ENCODE results near the gene ZMIZ1.
A peak's percentile ranks its signal among the peaks of the same experiment; 100 is the strongest.

The ZMIZ1 gene

DNA sequence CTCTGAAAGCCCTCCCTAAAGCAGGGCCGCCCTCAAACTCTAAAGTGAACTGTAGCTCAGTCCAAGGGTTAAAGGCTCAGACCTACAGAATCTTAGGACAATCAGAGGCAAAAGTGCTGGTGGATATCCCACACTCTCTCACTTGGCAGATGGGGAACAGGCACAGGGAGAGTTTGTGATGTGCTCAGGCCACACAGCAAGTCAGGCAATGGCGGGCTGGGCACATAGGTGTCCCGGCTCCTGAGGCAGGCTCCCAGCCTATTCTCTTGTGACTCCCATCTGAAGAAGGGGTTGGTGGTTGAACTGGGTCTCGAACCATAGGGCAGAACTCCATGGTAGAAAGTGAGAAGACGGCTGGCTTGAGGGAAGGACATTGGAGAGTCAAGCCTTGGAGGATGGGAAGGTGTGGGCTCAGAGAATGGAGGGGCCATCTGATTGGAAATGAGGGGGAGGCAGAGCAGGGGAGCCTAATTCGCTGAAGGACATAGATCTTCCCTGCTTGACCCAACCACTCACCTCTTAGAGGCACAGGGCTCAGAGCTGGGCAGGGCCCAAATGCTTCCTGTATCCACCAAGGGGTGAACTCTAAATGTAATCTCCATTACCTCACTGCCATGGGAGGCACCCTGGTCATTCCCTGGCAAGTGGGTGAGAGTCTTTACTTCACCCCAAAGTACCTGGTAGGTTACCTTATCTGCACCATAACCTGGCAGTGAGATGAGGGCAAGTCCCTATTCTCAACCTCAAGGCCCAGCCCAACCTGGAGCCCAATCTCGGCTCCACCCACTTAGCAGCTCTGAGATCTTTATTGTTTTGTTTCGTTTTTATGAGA, 4.9 kb upstream of the ZMIZ1 start:
- no peak for DNase-seq (ENCODE audit: low read depth)

DNA sequence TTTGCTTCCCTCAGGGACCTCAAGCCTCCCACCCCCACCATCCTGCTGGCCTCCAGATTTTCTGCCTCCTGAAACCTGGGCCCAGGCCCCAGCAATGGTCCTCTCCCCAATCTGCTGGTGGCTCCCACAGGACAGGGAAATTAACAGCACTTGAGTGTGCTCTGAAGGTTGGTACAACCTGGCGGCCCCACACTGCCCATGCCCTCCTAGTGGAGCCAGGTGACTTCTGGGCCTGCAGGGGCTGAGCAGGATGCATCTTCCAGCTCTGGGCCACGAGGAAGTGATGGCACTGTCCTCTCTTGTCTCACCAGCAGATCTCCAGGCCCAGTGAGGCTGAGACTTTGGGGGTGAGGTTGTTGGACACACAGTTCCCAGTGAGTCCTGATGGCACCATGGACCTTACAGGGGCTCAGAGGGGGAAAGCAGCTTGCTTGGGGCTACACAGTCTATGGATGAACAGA, 3.6 kb upstream of the ZMIZ1 start:
- no peak for DNase-seq (ENCODE audit: low read depth)

DNA sequence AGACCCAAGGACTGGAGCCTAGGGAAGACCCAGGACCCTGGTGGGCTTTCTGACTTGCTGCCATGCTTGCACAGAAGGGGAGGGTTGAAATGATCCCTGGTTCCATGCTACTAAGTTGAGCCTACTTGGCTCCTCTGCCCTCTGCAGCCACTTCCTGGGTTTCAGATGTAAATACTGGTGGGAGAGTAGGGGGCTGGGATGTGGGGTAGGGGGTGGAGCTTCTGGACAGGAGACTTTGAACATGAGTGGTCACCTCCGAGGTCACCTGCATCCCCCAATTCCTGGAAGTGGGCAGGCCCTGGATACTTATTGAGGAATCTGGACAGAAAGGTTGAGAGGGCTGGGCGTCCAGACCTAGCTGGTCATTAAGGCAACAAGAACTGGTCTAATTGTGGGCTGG, 2.9 kb upstream of the ZMIZ1 start:
- DNase-seq (ENCODE audit: low read depth): no peak

DNA sequence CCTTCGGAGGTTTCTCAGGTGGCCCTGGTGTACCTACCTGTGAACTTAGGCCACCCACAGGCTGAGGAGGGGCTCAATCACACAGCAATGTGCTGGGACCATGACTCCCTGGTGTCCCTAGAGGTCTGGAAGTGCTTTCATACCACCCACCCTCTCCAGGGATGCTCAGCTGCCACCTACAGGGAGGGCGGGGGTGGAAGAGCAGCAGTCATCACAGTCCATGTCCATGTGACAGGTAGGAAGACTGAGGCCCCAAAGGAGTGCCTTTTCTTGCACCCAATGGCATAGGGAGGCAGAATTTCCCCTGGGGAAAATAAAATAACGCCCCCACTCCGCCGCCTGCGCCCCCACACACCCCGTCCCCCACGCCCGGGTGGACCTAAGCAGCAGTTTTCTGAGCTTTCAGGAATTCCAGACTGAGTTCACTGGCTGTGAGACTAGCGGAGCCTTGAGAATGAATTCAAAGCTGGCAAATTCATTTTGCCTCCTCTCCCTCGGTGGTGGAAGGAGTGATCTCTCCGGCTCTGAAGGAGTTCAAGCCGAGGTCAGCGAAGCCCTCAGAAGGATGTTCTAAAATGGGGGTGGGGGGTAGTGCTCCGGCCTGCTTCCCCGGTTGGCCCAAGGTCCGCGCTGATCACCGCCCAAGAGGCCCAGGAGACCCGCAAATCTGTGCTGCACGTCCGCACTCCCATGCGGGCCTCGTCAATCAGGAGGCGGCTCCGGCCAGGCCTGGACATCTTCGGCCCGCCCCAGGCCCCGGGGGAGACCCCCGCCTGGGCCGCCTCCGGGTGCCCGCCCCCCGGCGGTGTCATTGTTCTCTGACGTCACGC, 2.1 kb upstream of the ZMIZ1 start:
- DNase-seq (ENCODE audit: low read depth): no peak

DNA sequence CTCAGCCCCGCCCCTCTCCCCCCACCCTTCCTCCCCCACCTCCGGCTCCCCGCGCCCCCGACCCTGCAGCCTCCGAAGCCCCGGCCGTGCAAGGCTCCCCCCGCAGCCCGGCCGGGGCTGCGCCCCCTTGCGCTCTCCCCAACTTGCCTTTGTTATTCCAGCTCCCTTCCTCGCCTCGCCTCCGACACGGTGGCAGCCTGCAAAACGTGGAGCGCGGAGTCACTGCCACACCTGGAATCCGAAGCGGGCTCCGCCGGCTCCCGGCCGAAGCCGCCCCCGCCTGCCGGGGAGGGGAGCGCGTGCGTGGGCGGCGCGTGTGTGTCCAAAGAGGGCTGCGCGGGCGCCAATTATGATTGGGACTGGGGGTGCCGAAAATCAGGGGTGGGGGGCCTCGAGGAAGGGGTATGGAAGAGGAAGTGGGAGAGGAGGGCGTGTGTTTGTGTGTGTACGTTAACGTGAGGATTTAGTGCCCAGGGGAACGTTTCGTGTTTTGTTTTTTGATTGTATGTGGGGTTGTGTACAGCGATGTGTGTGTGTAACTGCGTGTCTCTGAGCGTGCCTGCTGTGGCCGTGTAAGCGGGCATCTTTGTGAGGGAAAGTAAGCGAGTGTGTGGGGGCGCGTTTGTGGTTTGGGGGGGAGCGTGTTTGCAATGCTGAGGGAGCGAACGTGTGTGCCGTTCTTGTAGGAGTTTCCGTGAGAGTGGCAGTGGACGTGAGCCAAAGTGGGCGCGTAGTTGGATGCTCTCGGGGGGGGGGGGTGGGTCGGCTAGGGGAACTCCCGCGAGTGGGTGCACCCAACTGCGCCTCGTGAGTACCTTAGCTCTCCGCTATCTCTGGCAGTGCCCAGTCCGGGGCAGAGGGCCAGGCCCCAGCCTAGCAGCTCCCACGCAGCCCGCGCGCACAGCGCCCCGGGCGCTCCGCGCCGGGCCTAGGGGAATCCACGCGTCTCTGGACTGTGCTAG, 1.2 kb upstream of the ZMIZ1 start:
- DNase-seq (ENCODE audit: low read depth): peak; percentile 83

DNA sequence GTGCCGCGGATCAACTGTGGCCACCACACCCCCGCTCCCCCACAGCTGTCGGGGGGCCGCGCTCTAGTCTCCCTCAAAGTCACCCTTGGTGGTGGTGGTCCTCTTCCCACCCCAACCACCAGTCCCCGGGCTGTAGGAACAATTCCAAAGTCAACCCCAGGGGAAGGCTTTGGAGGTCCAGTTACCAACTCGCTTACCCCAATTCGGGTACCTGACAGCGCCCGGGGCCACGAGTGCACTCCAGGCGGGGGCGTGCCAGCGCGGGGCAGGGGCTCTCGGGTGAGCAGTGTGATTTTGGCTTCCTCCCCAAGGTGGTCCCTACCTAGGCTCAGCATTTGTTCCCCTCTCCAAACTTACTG, 584 bp upstream of the ZMIZ1 start:
- DNase-seq (ENCODE audit: low read depth): no peak

DNA sequence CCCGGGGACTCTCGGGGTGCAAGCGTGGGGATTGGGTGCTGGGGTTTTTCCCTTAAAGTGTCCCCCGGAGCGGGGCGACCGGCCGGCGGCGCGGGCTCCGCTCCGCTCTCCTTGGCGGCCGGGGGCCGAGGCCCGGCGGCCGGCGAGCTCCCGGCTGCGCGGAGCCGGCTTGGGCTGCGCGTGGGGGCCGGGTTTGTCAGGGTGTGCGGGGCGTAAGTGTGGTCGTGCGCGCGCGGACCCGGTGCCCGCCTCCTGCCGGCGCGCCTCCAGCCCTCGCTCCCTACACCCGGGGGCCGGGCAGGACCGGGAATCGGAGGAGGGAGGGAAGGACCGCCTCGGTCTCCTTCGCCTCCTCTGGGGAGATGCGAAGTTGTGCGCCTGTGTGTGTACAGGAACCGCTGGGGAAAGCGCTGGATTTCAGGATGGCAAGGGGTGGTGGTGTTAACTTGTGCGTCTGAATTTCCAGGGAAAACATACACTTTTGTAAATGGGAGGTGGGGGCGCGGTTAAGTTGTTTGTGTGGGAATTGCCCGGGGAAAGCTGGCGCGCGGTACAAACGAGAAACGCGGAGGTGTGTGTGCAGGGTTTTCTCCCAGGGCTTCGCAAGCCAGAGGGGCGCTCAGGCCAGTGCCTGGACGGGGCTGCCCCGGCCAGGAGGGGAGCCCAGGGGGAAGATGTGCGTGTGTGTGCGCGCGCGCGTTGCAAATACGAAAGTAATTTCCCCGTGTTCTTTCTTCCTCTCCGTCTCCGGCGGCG, 737 bp downstream of the ZMIZ1 start:
- DNase-seq (ENCODE audit: low read depth): no peak

DNA sequence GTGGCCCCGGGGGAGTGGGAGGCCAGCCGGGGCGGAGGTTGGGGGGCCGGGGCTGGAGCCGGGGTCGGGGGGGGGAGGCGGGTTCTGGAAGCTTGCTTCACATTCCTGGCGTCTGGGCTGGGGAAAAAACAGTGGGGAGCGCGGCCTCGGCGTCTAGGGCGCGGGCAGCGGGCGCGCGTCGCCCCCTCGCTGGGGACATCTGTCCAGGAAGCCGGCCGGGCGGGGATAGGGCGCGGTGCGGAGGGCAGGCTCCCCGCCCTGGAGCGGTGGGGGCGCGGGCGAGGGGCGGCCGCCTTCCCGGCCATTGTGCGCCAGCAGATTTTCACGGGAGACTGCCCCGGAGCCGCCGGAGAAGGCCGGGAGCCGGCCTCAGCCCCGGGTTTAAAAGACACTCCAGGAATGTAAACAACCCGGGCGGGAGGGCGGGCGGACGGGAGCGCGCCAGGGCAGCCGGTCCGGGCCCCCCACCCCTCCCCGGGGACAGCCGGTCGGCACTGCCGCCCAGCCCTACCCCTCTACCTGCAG, 1.4 kb downstream of the ZMIZ1 start:
- DNase-seq (ENCODE audit: low read depth): no peak

DNA sequence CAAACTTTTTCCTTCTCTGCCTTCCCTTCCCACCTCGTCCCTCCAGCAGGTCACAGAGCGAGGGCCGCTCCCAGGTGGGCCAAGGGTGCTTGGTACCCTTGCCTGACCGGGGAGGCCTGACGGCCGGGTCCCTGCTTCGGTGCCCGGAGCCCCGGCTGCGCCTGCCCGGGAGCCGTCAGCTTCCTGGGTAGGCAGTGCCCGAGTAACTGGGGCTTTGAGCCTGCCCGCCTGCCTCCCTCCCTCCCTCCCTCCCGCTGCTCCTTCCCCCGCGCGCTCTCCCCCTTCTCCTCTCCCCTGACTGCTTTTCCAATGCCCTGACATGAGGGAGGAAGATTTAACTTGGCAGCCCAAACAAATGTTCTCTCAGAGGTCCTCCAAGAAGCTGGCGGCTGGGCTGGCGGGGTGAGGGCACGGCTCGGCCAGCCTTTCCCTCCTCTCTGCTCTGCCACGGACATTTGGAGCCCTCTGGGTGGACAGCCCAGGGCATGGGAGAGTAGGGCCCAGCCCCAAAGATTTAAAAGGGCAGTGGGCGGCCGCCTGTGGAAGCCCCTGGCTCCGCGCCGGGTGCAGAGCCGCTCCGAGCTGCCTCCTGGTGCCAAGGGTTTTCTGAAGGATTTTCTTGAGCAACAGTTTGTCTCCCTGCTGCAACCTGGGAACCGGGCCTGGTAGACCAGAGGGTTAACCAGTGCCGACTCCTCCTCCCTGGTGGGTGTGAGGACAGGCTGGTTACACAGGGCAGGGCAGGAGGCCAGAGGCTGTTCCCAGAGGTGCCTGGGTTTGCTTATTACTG, 2.0 kb downstream of the ZMIZ1 start:
- peak; percentile 88 for DNase-seq (ENCODE audit: low read depth)

DNA sequence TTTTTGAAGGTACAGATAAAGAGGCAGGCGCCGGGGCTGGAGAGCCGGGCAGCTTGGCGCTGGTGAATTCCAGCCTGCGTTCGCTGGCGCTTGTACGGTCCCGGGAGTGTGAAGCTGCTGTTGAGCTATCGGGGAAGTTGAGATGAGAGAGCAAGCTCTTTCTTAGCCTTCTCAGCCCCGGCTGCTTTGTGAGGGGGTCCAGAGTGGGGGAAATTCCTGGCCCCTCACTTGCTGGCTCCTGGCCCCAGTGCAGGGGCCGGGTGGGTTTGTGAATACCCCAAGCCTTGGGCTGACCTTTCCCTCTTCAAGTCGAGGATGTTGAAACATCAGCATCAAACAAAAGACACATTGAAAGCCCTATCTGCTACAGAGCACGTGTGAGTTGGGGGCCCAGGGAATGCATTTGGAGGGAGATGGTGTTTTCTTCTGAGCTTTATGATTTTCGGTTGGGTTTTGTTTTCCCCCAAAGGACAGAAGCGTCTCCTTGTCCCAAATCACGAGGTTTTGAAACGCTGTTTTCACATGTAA, 2.7 kb downstream of the ZMIZ1 start:
- no peak for DNase-seq (ENCODE audit: low read depth)

DNA sequence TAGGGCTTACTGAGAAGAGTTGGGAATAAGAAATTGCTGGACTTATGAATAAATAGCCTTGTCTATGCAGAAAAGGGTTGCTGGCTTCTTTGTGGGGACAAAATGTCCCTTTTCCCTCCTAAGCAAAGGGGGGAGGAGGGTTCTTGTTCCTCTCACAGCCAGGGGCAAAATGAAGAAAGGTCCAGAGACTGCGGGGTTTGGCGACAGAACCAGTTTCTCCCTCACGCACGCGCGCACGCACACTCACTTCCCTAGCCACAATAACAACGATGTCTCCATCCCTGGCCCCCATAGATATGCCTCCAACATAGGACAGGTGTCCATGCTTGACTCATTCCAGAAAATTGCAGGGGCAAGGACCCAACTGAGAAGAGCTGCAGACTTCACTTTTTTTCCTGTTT, 3.3 kb downstream of the ZMIZ1 start:
- no peak for DNase-seq (ENCODE audit: low read depth)

DNA sequence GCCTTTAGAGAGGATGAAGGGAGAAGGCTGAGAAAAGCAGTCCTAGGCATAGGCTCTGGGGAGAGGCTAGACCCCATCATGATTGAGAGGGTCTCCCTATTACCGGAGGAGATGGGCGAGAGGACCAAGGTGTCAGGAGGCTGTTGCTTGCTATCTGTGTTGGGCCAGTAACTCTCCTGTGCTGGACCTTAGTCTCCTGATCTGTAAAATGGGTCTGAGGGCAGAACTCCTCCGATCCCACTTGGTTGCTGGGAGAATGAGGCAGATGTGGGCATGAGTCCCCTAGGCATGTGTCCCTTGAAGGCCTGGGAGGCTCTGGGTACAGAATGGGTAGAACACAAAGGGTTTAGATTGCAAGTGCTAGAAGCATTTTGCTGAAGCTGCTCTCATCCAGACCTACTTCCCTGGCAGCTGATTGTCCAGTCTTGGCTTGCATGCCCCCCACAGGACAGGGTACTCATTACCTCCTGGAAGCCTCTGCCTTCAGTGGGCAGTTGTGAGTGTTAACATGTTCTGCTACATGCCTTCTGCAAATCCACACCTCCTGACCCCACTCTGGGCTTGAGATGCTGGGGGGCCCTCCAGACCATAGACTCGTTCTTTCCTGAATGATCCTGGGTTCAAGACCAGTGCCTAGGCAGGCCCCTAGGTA, 4.4 kb downstream of the ZMIZ1 start:
- no peak for DNase-seq (ENCODE audit: low read depth)

DNA sequence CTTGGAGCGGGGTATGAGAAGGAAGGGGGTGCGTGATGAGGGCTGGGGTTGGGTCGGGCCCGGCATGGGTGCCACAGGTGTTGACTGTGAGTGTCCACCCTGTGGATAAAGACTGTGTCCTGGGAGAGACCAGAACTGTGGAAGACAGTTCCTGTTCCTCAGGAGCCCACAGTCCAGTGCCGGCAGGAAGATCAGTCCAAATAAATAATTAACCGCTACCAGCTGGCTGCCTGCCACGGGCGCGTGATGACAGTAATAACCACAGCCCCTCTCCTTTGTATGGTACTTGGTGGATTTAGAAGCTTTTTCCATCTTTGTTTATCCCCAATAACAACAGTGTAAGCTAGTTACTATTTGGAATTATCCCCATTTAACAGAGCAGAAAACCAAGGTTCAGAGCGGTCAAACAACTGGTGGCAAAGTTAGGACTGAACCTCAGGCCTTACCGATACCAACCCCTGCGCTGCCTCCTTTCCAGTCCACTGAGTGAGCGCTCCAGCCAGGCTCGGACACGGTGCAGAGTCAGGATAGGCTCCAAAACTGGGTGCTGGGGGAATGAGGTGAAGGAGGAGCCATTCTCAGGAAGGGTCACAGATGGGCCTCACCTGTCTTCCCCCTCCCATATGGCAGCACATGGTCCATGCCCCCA, 5.1 kb downstream of the ZMIZ1 start:
- no peak for DNase-seq (ENCODE audit: low read depth)

DNA sequence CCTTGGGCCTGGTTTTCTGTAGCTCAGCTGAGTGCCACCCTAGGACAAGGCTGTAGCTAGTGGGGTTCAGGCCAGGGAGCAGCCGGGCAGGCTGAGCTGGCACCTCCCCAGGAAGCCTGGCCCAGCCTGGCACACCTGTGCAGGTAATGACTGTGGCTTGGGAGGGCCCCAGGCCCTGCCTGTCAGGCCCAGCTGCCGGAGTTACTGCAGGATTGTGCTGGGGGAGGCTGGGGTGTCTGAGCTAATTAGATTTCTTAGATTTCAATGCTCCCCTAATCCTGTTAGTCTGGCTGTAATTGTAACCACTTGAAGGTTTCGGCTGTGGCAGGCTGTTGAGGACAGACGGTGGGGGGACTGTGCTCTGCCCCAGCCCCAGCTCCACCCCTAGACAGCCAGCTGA, 6.0 kb downstream of the ZMIZ1 start:
- DNase-seq (ENCODE audit: low read depth): no peak

DNA sequence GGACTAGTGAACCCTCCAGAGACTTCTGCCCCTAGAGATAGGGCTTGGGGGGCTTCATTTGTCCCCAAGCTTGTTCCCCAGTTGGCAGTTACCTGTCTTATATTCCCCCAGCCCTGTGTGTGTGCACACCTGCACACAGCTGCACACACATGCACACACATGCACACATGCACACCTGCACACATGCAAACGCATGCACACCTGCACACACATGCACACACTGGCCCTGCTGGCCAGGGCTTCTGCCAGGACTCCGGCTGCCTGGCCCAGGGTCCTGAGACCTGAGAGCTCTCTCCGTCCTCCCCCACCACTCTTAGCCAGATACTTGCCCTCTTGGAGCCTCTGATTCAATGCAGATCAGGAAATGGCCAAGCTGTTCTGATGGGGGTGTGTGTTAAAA, 6.7 kb downstream of the ZMIZ1 start:
- DNase-seq (ENCODE audit: low read depth): no peak

DNA sequence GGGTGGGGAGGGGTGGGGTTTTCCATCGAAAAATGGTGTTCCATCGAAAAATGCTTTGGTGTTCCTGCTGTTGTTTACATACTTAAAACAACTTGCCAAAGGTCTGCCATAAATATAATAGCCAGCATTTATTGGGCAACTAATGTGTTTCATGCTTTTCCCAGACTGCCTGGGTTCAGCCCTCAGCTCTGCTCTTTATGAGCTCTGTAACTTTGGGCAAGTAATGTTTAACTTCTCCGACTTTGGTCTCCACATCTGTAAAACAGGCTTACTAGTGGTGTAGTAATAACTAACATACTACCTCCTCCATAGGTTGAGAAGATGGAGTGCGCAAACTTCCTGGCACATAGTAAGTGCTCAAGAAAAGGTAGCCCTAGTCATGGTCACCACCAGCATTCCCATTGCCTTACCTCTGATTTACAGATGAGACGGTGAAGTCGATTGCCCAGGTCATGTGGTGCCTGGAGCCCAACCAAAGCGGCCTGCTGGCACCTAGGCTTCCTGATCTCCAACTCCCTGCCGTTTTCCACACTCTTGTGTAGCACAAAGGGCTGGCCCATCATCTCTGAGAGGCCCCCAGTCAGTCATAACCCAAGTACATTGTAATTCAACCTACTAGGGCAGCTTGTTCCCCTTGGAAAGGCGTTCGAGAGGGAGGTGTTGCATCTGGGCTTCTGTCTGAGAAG, 8.9 kb downstream of the ZMIZ1 start:
- DNase-seq (ENCODE audit: low read depth): no peak

DNA sequence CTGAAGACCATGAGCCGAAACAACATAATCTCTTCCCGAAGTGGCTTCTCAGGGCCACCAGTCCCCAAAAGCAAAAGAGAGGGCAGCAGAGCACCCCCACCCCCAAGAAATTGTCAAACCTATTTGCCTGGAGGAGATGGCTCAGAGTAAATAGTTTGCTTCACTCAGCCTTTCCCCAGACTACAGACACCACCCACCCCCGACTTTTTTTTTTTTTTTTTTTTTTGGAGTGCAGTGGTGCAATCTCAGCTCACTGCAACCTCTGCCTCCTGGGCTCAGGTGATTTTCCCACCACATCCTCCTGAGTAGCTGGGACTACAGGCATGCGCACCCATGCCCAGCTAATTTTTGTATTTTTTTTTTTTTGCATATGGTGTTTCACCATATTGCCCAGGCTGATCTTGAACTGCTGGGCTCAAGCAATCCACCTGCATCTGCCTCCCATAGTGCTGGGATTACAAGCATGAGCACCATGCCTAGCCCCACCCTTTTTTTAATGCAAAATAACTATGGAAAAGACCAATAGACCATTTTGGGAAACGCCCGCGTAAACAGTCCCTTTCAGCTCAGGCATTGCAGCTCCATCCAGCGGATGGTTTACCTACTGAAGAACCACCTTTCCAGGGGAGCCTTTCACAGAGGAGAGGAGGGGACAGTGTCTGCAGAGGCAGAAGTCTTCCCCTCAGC, 9.7 kb downstream of the ZMIZ1 start:
- no peak for DNase-seq (ENCODE audit: low read depth)

DNA sequence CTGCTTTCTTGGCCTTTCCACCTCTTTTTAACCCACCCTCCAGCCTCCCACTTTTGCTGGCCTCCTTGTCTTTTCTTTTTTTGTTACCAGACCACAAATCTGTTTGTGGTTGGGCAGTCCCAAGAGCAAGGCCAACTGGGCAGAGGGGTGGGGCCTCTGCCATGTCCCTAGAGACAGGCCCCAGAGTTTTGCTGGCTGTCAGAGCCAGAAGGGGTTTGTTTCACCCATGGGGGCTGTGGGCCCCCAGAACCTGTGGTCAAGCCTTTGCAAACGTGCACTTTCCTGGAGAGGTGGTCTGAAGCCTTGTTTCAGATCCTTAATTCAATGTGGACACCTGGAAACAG, 10.3 kb downstream of the ZMIZ1 start:
- no peak for DNase-seq (ENCODE audit: low read depth)

Measured in stromal cell of bone marrow (primary cell).